Left ventricle myocardium inferior (tissue), 1 donor: ENCODE data around the gene CENPB. TPM values are rescaled to one million over a fixed set of nuclear protein-coding genes. Genes with fewer than 3 reads are reported as not detected.

Source experiments
- DNase-seq: peaks from one replicate; pipeline ENCODE4 v3.0.0-alpha.2; 2020
- H3K27ac ChIP-seq: fragments of 200-600 bp; replicated peaks from 2 replicates; pipeline ENCODE4 v1.8.0; 2021
- H3K27me3 ChIP-seq: fragments of 200-600 bp; 2 replicates; pipeline ENCODE4 v1.8.0; 2021; ENCODE audit warnings: low read depth
- H3K36me3 ChIP-seq: fragments of 200-600 bp; 2 replicates; pipeline ENCODE4 v1.8.0; 2021
- H3K4me1 ChIP-seq: fragments of 200-600 bp; 2 replicates; pipeline ENCODE4 v1.8.0; 2021
- H3K4me3 ChIP-seq: fragments of 200-600 bp; 2 replicates; pipeline ENCODE4 v1.8.0; 2021; ENCODE audit warnings: mild to moderate bottlenecking, moderate library complexity
- H3K9me3 ChIP-seq: fragments of 200-600 bp; replicated peaks from 2 replicates; pipeline ENCODE4 v1.8.0; 2021
- intact Hi-C: fragments of 100-400 bp; cut with micrococcal nuclease; formaldehyde crosslinking; loops from one replicate; pipeline ENCODE4 v1.11.0; 2022
- total RNA-seq: library from RNA; stranded (reverse); fragmentation: NEBNext Ultra II Directional; extraction: Animal tissue kit (Norgen Biotek cat#: 25700); gene quantifications from one replicate; pipeline ENCODE4 v1.2.1, GENCODE V29; 2021
- TF ChIP-seq, protein P1 (sequence below): fragments of 200-600 bp; IDR thresholded peaks from 2 replicates; pipeline ENCODE4 v1.8.0; 2021; ENCODE audit warnings: antibody characterized with exemption, mild to moderate bottlenecking, borderline replicate concordance
- donor health status: DM: no; HTN: yes; CAD: no; lungs with severe emphysema.

The CENPB gene
- total RNA-seq, 1 donor from 2014 or later = 70.7 TPM

DNA sequence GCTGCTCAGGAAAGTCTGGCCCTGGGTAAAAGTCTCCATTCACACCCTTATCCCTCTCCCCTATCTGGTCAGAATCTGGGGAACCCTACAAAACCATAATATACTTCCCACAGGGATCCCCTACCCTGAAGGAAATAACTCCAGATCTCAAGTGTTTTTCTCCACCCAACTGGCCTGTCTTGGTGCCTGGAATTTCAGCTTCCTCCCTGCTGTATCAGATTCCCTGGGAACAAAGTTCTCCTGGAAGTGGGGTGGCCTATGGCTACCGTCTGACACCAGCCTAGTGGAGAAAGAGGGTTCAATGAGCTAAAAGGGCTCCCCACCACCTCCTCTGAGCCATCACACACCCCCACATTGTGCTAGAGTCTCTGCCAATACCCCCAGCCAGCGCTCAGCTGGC lies 39.1 kb downstream of the CENPB start:
- Histone ChIP-seq H3K27ac (no peak overlapping the region), H3K4me1 (peaks cover 52% of the 10 kb centered on the region), H3K36me3 (peaks cover 65% of the 10 kb centered on the region), H3K27me3 (peaks cover 54% of the 10 kb centered on the region), H3K9me3 (no peaks in the 10 kb centered on the region), H3K4me3 (no peak overlapping the region)
- intact Hi-C loops = no loop called here
- DNase-seq = no peak
- TF ChIP-seq, protein P1, sequence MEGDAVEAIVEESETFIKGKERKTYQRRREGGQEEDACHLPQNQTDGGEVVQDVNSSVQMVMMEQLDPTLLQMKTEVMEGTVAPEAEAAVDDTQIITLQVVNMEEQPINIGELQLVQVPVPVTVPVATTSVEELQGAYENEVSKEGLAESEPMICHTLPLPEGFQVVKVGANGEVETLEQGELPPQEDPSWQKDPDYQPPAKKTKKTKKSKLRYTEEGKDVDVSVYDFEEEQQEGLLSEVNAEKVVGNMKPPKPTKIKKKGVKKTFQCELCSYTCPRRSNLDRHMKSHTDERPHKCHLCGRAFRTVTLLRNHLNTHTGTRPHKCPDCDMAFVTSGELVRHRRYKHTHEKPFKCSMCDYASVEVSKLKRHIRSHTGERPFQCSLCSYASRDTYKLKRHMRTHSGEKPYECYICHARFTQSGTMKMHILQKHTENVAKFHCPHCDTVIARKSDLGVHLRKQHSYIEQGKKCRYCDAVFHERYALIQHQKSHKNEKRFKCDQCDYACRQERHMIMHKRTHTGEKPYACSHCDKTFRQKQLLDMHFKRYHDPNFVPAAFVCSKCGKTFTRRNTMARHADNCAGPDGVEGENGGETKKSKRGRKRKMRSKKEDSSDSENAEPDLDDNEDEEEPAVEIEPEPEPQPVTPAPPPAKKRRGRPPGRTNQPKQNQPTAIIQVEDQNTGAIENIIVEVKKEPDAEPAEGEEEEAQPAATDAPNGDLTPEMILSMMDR = no peak

DNA sequence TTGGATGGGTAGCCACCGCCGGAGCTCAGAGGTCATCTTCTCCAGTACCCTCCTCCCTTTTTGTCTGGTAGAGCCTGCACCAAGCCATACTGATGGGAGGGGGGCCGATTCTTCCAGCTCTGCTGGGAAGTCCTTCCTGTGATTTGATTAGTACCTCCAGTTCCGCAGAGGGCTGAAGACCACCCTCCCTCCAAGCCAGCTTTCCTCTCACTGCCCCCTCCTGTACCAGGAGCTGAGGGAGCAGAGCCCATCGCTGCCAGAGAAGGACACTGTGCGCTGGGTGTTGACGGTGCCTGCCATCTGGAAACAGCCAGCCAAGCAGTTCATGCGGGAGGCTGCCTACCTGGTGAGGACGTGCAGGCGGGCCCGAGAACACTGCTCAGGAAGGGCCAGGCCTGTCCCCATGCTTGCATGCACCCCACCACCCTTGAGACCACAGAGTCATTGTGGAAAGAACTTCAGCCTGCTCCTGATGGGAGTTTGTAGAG lies 40.8 kb downstream of the CENPB start:
- H3K27ac ChIP-seq = peak overlapping the region; percentile 8
- peaks cover 44% of the 10 kb centered on the region for H3K27me3 ChIP-seq
- intact Hi-C loops = no loop called here
- no peaks in the 10 kb centered on the region for H3K9me3 ChIP-seq
- peaks cover 57% of the 10 kb centered on the region for H3K36me3 ChIP-seq
- peaks cover 53% of the 10 kb centered on the region for H3K4me1 ChIP-seq
- H3K4me3 ChIP-seq = peak overlapping the region; percentile 35
- DNase-seq = no peak
- TF ChIP-seq, protein P1 = no peak

DNA sequence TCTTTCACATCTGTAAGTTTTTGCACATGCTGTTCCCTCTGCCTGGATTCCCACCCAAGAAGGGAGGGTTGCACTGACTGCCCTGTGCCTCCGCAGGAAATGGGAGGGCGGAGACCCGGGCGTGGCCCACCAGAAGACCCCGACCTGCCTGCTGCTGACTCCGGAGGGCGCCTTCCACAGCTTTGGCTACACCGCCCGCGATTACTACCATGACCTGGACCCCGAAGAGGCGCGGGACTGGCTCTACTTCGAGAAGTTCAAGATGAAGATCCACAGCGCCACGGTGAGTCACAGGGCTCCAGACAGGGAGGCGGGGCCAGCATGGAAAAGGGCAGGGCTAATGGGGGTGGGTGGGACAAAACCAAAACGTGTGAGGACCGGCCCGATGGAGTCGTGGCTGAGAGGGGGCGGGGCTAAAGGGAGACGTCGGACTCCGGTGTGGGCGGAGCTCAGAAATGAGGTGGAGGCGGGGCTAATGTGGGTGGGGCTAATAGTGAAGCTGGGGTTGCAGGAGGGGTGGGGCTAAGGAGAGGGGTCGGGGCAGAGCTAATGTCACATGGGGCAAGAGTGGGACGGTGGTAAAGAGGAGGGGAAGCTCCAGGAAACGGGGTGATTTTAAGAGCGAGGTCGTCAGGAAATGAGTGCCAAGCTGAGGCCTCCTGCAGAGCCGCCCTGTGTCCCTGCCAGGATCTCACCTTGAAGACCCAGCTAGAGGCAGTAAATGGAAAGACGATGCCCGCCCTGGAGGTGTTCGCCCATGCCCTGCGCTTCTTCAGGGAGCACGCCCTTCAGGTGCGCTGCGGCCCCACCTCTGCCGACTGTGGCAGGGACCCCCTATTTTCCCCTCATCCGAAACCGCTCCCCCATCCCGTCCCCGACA lies 41.5 kb downstream of the CENPB start:
- peak; percentile 70 for DNase-seq
- TF ChIP-seq, protein P1 = no peak
- H3K36me3 ChIP-seq = peaks cover 56% of the 10 kb centered on the region

DNA sequence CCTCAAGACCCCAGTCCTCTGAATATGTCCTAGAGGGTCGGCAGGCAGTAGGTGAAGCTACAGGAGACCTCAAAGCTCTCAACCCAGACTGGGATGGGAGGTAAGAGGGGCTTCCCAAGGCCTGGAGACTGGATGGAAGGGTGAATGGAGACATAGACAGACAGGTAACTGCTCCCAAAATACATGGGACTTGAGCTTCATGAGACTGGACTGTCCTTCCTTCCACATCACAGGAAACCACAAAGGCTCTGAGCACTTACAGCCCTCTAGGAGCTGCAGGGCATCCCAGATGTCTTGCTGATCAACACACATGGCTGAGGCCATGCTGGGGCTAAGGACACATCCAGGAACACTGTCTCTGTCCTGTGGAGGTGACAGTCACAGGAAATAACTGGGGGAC lies 42.5 kb downstream of the CENPB start:
- H3K9me3 ChIP-seq = no peaks in the 10 kb centered on the region
- TF ChIP-seq, protein P1 = no peak
- H3K27me3 ChIP-seq = peaks cover 27% of the 10 kb centered on the region
- H3K27ac ChIP-seq = peak overlapping the region; percentile 67
- H3K36me3 ChIP-seq = peaks cover 46% of the 10 kb centered on the region
- H3K4me1 ChIP-seq = peaks cover 52% of the 10 kb centered on the region
- DNase-seq = no peak
- intact Hi-C loops = no loop called here
- peak overlapping the region; percentile 35 for H3K4me3 ChIP-seq

More for the DNA sequence above, 41.5 kb downstream of the CENPB start:
- H3K4me3 ChIP-seq = peak overlapping the region; percentile 35
- intact Hi-C loops = no loop called here
- H3K27ac ChIP-seq = peak overlapping the region; percentile 67
- H3K9me3 ChIP-seq = no peaks in the 10 kb centered on the region
- H3K27me3 ChIP-seq = peaks cover 37% of the 10 kb centered on the region
- H3K4me1 ChIP-seq = peaks cover 54% of the 10 kb centered on the region

DNA sequence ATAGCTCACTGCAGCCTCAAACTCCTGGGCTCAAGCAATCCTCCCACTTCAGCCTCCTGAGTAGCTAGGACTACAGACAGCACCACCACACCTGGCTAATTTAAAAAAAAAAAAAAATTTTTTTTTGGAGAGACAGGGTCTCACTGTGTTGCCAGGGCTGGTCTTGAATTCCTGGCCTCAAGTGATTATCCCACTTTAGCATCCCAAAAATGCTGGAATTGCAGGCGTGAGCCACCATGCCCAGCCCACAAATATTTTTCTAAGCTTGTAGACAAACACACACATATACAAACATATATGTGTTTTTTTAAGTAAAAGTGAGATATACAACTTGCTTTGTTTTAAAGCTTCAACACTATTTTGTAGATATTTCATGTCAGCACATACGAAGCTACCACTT lies 43.3 kb downstream of the CENPB start:
- no peak for DNase-seq
- Histone ChIP-seq H3K4me1 (peaks cover 60% of the 10 kb centered on the region), H3K27ac (peak overlapping the region; percentile 67), H3K9me3 (no peaks in the 10 kb centered on the region), H3K36me3 (peaks cover 44% of the 10 kb centered on the region), H3K27me3 (peaks cover 27% of the 10 kb centered on the region), H3K4me3 (no peak overlapping the region)
- intact Hi-C loops = no loop called here
- TF ChIP-seq, protein P1 = no peak
